GM12801 (cell line): ENCODE measurements around the gene GPI.

Experiments
- CTCF ChIP-seq: IDR thresholded peaks from one replicate; pipeline ENCODE4 v1.5.1; 2011; ENCODE audit warnings: control low read depth; ENCODE audit not compliant: insufficient read length; ENCODE audit errors: extremely low read depth

Gene GPI

GRCh38 chr19:34345947-34346351 lies 19.0 kb upstream of the GPI start:
- no peak for TF ChIP-seq CTCF

GRCh38 chr19:34347561-34348165 lies 17.3 kb upstream of the GPI start:
- no peak for TF ChIP-seq CTCF

GRCh38 chr19:34348899-34349487 lies 16.0 kb upstream of the GPI start:
- no peak for TF ChIP-seq CTCF

- TF ChIP-seq CTCF: no peak
Measured at GRCh38 chr19:34350161-34350561, 14.8 kb upstream of the GPI start.

- no peak for TF ChIP-seq CTCF
Measured at GRCh38 chr19:34351382-34351826, 13.6 kb upstream of the GPI start.

- no peak for TF ChIP-seq CTCF
Measured at GRCh38 chr19:34353546-34353945, 11.4 kb upstream of the GPI start.

- TF ChIP-seq CTCF: no peak
Measured at GRCh38 chr19:34355201-34355600, 9.8 kb upstream of the GPI start.
